GM12878 (cell line): ENCODE measurements around the gene GCH1. TPM values are rescaled to one million over a fixed set of nuclear protein-coding genes. Genes with fewer than 3 reads are reported as not detected.

ENCODE experiments used
- ATAC-seq: fragments of 200-7000 bp; cut with Tn5 transposase; 3 replicates; pipeline ENCODE4 v1.9.1; 2020; ENCODE audit warnings: mild to moderate bottlenecking, moderate library complexity
- BruUV-seq: library from RNA; stranded (reverse); fragments of 400-500 nt; replicated peaks from 2 replicates; lab custom pipeline; 2021; lab: Mats Ljungman, UMichigan
- CTCF ChIA-PET: fragments of 300-600 bp; sonication (Branson Sonifier 250); formaldehyde crosslinking; extraction: SDS; loops from one replicate; lab custom pipeline; 2021; ENCODE audit warnings: inconsistent platforms; lab: Yijun Ruan, JAX
- POLR2A ChIA-PET: fragments of 350-600 bp; formaldehyde crosslinking; extraction: SDS; loops from one replicate; lab custom pipeline; 2021; ENCODE audit warnings: inconsistent platforms; lab: Charles Lee
- RAD21 ChIA-PET: fragments of 300-600 bp; sonication (Branson Sonifier 250); formaldehyde crosslinking; loops from one replicate; lab custom pipeline; 2023; ENCODE audit warnings: antibody characterized with exemption; ENCODE audit not compliant: unreplicated experiment; lab: Charles Lee
- SMC1A ChIA-PET: fragments of 300-600 bp; sonication (Branson Sonifier 250); formaldehyde crosslinking; loops from one replicate; lab custom pipeline; 2023; ENCODE audit not compliant: unreplicated experiment, uncharacterized antibody; lab: Charles Lee
- DNase-seq: peaks from one replicate; pipeline ENCODE4 v3.0.0-alpha.2; 2011; ENCODE audit warnings: low read depth, low spot score
- FAIRE-seq: peaks from 3 replicates; lab custom pipeline; 2011; peaks lifted over from hg19 to GRCh38; lab: Jason Lieb, UNC
- H2AFZ ChIP-seq: 2 replicates; pipeline ENCODE4 v1.6.0; 2011; ENCODE audit warnings: low read depth, low read length, control low read depth; ENCODE audit not compliant: control insufficient read depth
- H3K27ac ChIP-seq: 2 replicates; pipeline ENCODE4 v1.5.1; 2011; ENCODE audit warnings: control low read depth; ENCODE audit not compliant: control insufficient read depth, insufficient read depth
- H3K27me3 ChIP-seq, 2 experiments: replicated peaks in 1 of 2; 2 replicates each; pipeline versions ENCODE4 v1.6.0 to v1.6.1; 2011; ENCODE audit warnings: low read length in 1 of 2; ENCODE audit not compliant: control insufficient read depth in 2 of 2, insufficient read depth in 2 of 2
- H3K36me3 ChIP-seq, 2 experiments: 2 replicates each; pipeline ENCODE4 v1.5.1; 2011; ENCODE audit warnings: low read length in 1 of 2; ENCODE audit not compliant: control insufficient read depth in 2 of 2, insufficient read depth in 2 of 2
- H3K4me1 ChIP-seq: 2 replicates; pipeline ENCODE4 v1.6.1; 2011; ENCODE audit warnings: mild to moderate bottlenecking, low read length, moderate library complexity, mixed read lengths; ENCODE audit not compliant: control insufficient read depth, insufficient read depth
- H3K4me2 ChIP-seq: 2 replicates; pipeline ENCODE4 v1.6.0; 2011; ENCODE audit warnings: control low read depth; ENCODE audit not compliant: control insufficient read depth, insufficient read depth
- H3K4me3 ChIP-seq: fragments of 200-600 bp; sonication (generic); 2 replicates; pipeline ENCODE4 v1.5.1; 2016
- H3K79me2 ChIP-seq: 2 replicates; pipeline ENCODE4 v1.6.0; 2011; ENCODE audit warnings: low read length; ENCODE audit not compliant: control insufficient read depth, insufficient read depth
- H3K9ac ChIP-seq: 2 replicates; pipeline ENCODE4 v1.8.0; 2011; ENCODE audit warnings: low read length, control low read depth, mixed read lengths; ENCODE audit not compliant: control insufficient read depth, insufficient read depth
- H3K9me3 ChIP-seq: replicated peaks from 3 replicates; pipeline ENCODE4 v1.5.1; 2011; ENCODE audit warnings: mild to moderate bottlenecking, low read length; ENCODE audit not compliant: control insufficient read depth, insufficient read depth
- H4K20me1 ChIP-seq: 2 replicates; pipeline ENCODE4 v1.6.0; 2011; ENCODE audit not compliant: control insufficient read depth, insufficient read depth
- BMI1 ChIP-seq: fragments of 450-650 bp; IDR thresholded peaks from 2 replicates; pipeline ENCODE4 v1.6.1; 2016; ENCODE audit warnings: mild to moderate bottlenecking, moderate library complexity, borderline replicate concordance
- CBFB ChIP-seq: IDR thresholded peaks from 2 replicates; pipeline ENCODE4 v1.6.1; 2016; ENCODE audit warnings: antibody characterized with exemption, low read depth
- CREM ChIP-seq: IDR thresholded peaks from 2 replicates; pipeline ENCODE4 v1.6.1; 2014; ENCODE audit warnings: antibody characterized with exemption, low read depth
- HCFC1 ChIP-seq: fragments of 150-350 bp; IDR thresholded peaks from 2 replicates; pipeline ENCODE4 v1.6.1; 2014; ENCODE audit warnings: low read length
- MYB ChIP-seq: fragments of 150-350 bp; IDR thresholded peaks from 2 replicates; pipeline ENCODE4 v1.6.1; 2014; ENCODE audit warnings: mild to moderate bottlenecking, low read depth, low read length, borderline replicate concordance
- NFYA ChIP-seq: IDR thresholded peaks from 2 replicates; pipeline ENCODE4 v1.6.1; 2011; ENCODE audit warnings: low read depth, mild to moderate bottlenecking, low read length, improper control_type of control experiment, borderline replicate concordance
- NRF1 ChIP-seq: conservative IDR thresholded peaks from 2 replicates; pipeline ENCODE4 v1.6.1; 2011; ENCODE audit warnings: mild to moderate bottlenecking, low read depth, low read length, improper control_type of control experiment
- PAX5 ChIP-seq: IDR thresholded peaks from 2 replicates; pipeline ENCODE4 v1.6.1; 2011; ENCODE audit warnings: low read depth, low read length, borderline replicate concordance
- POLR2AphosphoS5 ChIP-seq: IDR thresholded peaks from 2 replicates; pipeline ENCODE4 v1.6.1; 2011; ENCODE audit warnings: mild to moderate bottlenecking, low read length, inconsistent platforms
- SMAD5 ChIP-seq: IDR thresholded peaks from 2 replicates; pipeline ENCODE4 v1.6.1; 2016; ENCODE audit warnings: antibody characterized with exemption, low read depth
- SREBF1 ChIP-seq: IDR thresholded peaks from 2 replicates; pipeline ENCODE4 v1.6.1; 2012; ENCODE audit warnings: mild to moderate bottlenecking, low read length
- SREBF2 ChIP-seq: IDR thresholded peaks from 2 replicates; pipeline ENCODE4 v1.6.1; 2012; ENCODE audit warnings: mild to moderate bottlenecking, low read length
- STAT3 ChIP-seq: IDR thresholded peaks from 2 replicates; pipeline ENCODE4 v1.6.1; 2011; ENCODE audit warnings: low read depth, low read length, improper control_type of control experiment
- TAF1 ChIP-seq: IDR thresholded peaks from 2 replicates; pipeline ENCODE4 v1.6.1; 2011; ENCODE audit warnings: mild to moderate bottlenecking, low read depth, low read length, borderline replicate concordance
- YY1 ChIP-seq: IDR thresholded peaks from 2 replicates; pipeline ENCODE4 v1.6.1; 2011; ENCODE audit warnings: low read depth, mild to moderate bottlenecking, low read length
- WGBS: methylation state at CpG from one replicate; pipeline ENCODE4 v1.1.6; 2016; ENCODE audit warnings: low lambda C conversion rate; ENCODE audit not compliant: insufficient replicate concordance, insufficient coverage; ENCODE audit errors: missing lambda C conversion rate; 5-methylcytosine and 5-hydroxymethylcytosine counted together
- in situ Hi-C: fragments of 300-500 bp; cut with MboI; formaldehyde crosslinking; loops from 9 replicates; pipeline ENCODE4 v1.14.3; 2018; ENCODE audit warnings: mixed read lengths
- intact Hi-C: fragments of 100-400 bp; cut with micrococcal nuclease; formaldehyde crosslinking; loops from one replicate; pipeline ENCODE4 v1.14.2; 2022; ENCODE audit not compliant: unreplicated experiment
- polyA plus RNA-seq, 11 experiments: library from polyadenylated mRNA; depleted of rRNA in 4 of 11; unstranded in 6 of 11; stranded (reverse) in 5 of 11; fragments of >200 nt; fragmentation: Nextera tagmentation in 4 of 11; fragmentation: Illumina TruSeq in 1 of 11; extraction: Ambion mirVana in 4 of 11; extraction: Trizol in 1 of 11; gene quantifications; 1 replicate in 1 of 11; 2 replicates in 10 of 11; pipeline versions ENCODE4 v1.2.1 to v1.2.3, GENCODE V29; 2011 to 2016; ENCODE audit warnings: inconsistent platforms in 2 of 11, missing spikeins in 2 of 11, low read depth in 1 of 11
- total RNA-seq, 4 experiments: library from RNA; depleted of rRNA in 3 of 4; stranded (reverse); fragments of >200 nt in 3 of 4; fragmentation: Illumina TruSeq in 1 of 4; extraction: Trizol in 1 of 4; gene quantifications; 2 replicates each; pipeline versions ENCODE4 v1.2.1 to v1.2.3, GENCODE V29; 2013 to 2021

The GCH1 gene
- total and polyA plus RNA-seq, 10 of the 15 experiments (the other 5 are each of a cell fraction or from before 2014, with no cell fraction given) = 25.1 to 37.0 (median 33.8) TPM

DNA sequence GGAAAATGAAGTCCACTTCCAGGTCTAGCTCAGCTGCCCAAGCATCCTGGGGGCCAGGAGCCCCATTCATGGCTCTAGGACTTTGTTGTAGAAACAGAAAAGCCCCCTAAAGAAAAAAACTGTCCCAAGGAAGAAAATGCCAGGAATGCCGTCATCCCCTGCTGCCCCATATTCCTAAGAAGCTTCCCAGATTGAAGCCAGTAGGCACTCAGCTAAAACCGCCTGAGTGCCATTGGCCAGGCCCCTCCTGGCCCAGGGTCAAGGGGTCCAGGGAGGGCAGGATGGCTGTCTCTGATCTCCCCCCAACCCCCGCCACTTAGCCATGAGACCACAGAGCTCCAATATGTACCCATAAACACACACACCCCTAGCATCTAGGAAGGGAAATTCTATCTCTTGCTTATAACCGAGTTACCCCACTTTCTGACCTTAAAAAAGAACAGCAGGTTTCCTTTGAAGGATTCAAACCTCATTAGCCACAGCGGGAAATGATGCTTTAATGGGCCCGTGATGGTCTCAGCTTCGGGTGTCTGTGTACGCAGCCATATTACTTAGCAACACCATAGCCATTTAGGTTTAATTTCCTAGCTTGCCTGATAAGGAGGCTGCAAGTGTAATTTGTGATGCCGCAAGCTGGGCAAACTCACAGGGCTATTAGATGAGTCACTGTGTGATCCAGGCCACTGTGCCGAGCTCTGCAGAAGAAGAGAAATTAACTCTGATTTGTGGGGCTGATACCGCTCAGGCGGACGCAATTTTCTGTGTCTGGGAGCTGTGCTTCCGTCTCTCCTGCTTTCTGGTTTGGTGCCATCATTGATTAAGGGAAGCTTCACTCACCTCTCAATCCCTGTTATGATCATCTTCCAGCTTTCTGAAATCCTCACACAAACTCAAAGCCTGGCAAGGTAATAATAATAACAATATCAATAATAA, 84.2 kb downstream of the GCH1 start:
- Histone ChIP-seq H3K4me2 (no peak overlapping the region), H3K79me2 (no peaks in the 10 kb centered on the region), H3K4me1 (no peaks in the 10 kb centered on the region), H2AFZ (no peak overlapping the region), H3K4me3 (no peak overlapping the region), H3K9me3 (peaks cover 3% of the 10 kb centered on the region; the same call in 1 of the 3 replicates), H3K36me3 (no peaks in the 10 kb centered on the region), H3K27ac (no peak overlapping the region)
- CTCF ChIA-PET = interaction anchor here (1.2 to 1.4 kb wide), 3 partner anchors 11 to 24 kb away, joined by 3 to 4 read pairs (median 3); no protein-coding TSS in a partner anchor
- in situ Hi-C loops = no loop called here
- no peak for ATAC-seq
- BruUV-seq = no TSS peak
- intact Hi-C loops = no loop called here
- DNase-seq = no peak
- FAIRE-seq = no peak
- no peak for TF ChIP-seq TAF1
- no peak for TF ChIP-seq NRF1
- no peak for TF ChIP-seq SMAD5
- no peak for TF ChIP-seq SREBF2
- no peak for TF ChIP-seq POLR2AphosphoS5
- TF ChIP-seq BMI1 = no peak
- TF ChIP-seq PAX5 = no peak
- TF ChIP-seq YY1 = no peak
- no peak for TF ChIP-seq MYB
- no peak for TF ChIP-seq HCFC1
- TF ChIP-seq SREBF1 = no peak
- no peak for TF ChIP-seq CBFB
- TF ChIP-seq CREM = no peak
- TF ChIP-seq STAT3 = no peak
- TF ChIP-seq NFYA = no peak
- TF ChIP-seq, all 136 proteins: peak for 0
- 56% methylated on average over 14 of the region's 14 CpGs for WGBS
- H3K27me3 ChIP-seq = no peaks in the 10 kb centered on the region; a peak in 1 of 4 replicates
- ChIA-PET POLR2A (interaction anchor here (0.6 to 0.9 kb wide), 3 partner anchors 9 to 197 kb away, joined by 3 to 8 read pairs (median 4); no protein-coding TSS in a partner anchor), SMC1A (interaction anchor here (0.8 to 0.9 kb wide), 2 partner anchors 11 to 210 kb away, joined by 3 to 5 read pairs; no protein-coding TSS in a partner anchor), RAD21 (interaction anchor here (0.5 to 0.9 kb wide), 3 partner anchors 13 to 63 kb away, joined by 3 read pairs; no protein-coding TSS in a partner anchor)
- H3K9ac ChIP-seq = no peak overlapping the region
- no peaks in the 10 kb centered on the region for H4K20me1 ChIP-seq
